ENCODE measurements around the gene SLC15A1.

Gene SLC15A1

GRCh38 chr13:98781905-98782304, 29.4 kb upstream of the SLC15A1 start:
- no peak for DNase-seq

GRCh38 chr13:98781470-98781869, 29.0 kb upstream of the SLC15A1 start:
- DNase-seq, result no peak

- no peak for DNase-seq
These were observed 28.6 kb upstream of the SLC15A1 start for GRCh38 chr13:98781045-98781444.

- no peak for DNase-seq
These were observed 28.0 kb upstream of the SLC15A1 start for GRCh38 chr13:98780451-98780850.

DNA sequence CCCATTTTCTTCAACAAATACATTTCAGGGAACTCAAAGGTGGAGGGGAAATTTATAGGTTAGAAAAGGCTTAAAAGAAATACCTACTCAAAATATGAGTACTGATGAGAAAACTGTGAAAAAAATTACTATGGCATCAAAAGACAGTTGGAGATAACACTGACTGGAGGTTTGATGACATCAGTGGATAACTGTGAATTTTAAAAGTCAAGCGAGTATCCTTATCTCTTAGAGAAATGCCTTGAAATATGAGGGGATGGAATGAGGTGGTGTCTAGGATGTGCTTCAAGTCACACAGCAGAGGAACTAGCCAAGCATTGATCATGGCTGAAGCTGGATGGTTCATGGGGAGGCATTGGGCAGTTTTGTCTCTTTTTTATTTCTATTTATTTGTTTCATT, 27.2 kb upstream of the SLC15A1 start:
- DNase-seq, result no peak

- DNase-seq, result no peak
These were observed 26.3 kb upstream of the SLC15A1 start for GRCh38 chr13:98778749-98779148.

- DNase-seq, result no peak
These were observed 24.2 kb upstream of the SLC15A1 start for GRCh38 chr13:98776644-98777043.

- DNase-seq, result no peak
These were observed 23.5 kb upstream of the SLC15A1 start for GRCh38 chr13:98775844-98776598.

DNA sequence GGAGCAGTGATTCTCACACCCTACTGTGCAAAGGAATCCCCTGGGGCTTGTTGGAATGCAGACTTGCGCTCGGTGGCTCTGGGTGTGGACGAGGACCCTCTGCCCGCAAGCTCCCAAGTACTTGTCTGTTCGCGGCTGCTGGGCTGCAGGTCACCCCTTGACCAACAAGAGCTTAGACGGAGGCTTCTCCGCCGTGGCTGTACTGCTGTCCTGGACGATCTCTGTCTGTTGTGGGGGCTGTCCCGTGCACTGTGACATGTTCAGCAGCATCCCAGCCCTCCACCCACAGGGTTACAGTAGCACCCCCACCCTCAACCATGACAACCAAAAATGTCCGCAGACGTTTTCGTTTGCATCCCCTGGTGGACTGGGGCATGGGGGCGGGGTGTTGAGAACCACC, 22.9 kb upstream of the SLC15A1 start:
- DNase-seq, result no peak

GRCh38 chr13:98774776-98775175, 22.3 kb upstream of the SLC15A1 start:
- DNase-seq, result no peak

GRCh38 chr13:98773921-98774320, 21.4 kb upstream of the SLC15A1 start:
- DNase-seq, result no peak

DNA sequence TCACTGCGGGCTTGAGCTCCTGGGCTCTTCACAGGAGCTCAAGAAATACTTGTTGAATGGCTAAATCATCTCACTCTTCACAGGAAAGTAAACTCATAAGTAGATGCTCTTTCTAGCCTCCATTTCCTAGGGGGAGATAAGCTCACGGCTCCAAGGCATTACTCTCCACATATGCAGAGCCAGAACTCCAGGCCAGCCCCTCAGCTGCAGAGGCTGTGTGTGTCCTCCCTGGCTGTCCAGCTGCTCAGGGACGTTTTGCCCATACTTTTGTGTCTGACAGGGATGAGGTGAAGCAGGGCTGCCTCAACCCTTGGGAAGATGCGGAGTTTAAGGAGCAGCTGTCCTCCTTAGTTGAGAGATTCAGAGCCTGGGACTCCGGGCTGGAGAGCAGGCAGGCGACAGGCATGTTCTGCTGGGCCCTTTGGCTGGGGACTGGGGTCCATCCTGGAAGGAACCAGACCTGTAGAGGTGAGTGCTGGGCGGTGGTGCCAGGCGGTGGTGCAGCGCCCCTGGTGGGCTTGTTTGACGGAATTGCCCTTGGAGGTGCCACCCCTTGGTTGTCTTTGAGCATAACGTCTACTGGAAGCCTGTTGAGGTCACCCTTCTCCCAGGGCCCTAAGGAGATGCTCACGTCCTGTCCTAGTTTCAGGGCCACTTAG, 20.5 kb upstream of the SLC15A1 start:
- DNase-seq, result no peak

DNA sequence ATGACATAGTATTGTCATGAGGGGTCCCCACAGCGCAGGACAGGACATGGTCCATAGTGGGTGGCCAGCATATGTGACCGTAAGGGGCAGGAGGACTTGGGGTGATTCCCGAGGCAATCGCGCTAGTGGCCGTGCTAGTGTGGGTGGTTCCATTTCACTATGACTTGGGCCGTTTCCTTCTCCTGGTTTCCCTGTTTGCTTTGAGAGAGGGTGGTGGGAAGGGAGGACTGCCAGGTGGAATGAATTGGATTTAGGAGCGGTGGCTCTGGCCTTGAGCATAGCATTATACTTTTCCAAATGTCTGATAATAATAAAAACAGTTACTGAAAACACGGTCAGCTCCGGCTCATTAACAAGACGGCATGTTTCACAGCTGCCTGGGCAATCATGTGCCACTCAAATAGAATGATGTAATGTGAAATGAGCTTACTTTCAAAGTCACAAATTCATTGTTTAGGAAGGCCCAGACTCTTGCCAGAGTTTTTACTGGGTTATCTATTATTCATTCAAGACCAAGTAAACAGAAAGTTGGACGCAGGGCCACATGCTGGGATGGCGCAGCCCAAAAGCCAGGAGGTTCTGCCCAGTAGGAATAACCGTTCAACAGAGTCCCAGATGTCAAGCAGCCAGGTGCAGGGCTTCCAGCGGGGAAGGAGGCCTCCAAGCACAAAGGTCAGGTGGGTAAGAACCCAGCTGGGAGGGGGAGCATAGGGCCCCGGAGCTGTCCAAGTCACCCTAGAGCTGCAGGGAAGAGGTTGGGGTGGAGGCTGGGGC, 19.6 kb upstream of the SLC15A1 start:
- DNase-seq, result no peak

- DNase-seq, result no peak
These were observed 17.3 kb upstream of the SLC15A1 start for GRCh38 chr13:98769736-98770135.

GRCh38 chr13:98768522-98768921, 16.1 kb upstream of the SLC15A1 start:
- DNase-seq, result no peak

DNA sequence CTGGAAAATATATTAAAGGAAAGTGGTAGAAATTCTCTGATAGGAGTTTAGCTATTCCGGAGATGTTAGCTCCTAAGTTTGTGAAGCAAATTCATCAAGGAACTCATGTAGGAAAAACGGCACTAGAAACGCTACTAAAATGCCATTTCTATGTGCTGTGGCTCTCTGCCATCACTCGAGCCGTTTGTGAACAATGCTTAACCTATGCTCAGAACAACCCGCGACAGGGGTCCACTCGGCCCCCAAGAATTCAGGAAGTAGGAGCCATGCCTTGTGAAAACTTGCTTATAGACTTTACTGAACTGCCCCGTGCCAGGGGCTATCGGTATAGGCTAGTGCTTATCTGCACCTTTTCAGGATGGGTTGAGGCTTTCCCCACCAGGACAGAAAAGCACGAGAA, 14.2 kb upstream of the SLC15A1 start:
- DNase-seq, result no peak

GRCh38 chr13:98765996-98766519, 13.6 kb upstream of the SLC15A1 start:
- no peak for DNase-seq

- no peak for DNase-seq
These were observed 9.6 kb upstream of the SLC15A1 start for GRCh38 chr13:98761986-98762616.

DNA sequence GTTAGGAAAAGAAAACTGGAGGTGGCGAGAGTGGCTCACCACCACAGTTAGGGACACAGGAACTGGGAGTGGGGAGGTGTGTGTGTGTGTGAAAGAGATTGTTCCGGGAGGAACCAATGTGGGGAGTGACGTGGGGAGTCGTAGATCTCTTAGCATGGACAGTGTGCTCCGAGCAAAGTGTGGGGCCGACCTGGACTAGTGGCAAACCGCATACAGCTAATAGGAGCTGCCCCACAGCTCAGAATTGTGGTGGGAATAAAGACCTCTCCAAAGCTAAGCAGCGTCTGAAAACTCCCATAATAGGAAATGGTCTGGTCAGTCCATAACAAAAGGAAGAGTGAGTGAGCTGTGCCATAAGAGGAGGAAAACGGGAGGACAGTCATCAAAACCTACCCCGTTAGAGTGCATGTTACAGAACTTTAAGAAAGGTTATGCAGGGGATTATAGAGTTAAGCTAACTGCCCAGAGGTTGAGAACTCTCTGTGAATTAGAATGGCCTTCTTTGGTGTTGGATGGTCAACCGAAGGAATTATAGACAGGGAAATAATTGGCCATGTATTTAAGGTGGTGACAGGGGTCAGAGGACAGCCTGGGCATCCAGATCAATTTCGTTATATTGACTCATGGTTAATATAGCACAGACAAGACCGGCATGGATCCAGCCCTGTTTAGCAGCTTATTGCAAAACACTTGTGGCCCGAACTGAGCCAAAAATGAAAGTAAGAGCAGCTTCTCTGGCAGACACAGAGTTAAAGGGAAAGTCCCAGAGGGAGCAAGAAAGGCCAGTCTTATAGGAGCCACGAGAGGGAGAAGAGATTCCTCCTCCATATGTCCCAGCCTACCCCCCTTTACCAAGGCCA, 8.9 kb upstream of the SLC15A1 start:
- DNase-seq, result no peak

GRCh38 chr13:98755729-98756128, 3.3 kb upstream of the SLC15A1 start:
- DNase-seq, result no peak

DNA sequence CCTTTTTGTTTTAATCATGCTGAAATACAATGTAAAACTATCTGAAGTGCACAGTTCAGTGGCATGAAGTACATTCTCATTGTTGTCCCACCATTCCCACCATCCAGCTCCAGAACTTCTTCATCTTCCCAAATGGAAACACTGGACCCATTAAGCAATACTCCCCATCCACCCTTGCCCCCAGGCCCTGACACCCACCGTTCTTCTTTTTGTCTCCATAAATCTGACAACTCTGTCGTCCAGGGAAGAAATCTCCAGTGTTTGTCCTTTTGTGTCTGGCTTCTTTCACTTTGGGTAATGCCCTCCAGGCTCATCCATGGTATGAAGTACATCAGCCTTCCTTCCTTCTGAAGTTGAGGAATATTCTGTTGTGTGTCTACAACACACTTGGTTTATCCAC, 2.6 kb upstream of the SLC15A1 start:
- no peak for DNase-seq

Measured in hypothalamus (tissue), 51 donors.